Osteocyte (in vitro differentiated cells): ENCODE measurements around the gene PRKN. TPM values are rescaled to one million over a fixed set of nuclear protein-coding genes. Genes with fewer than 3 reads are reported as not detected.

ENCODE experiments used
- DNase-seq: peaks from one replicate; pipeline ENCODE4 v3.0.0; 2021; ENCODE audit warnings: mixed read lengths; ENCODE audit not compliant: unreplicated experiment; ENCODE audit errors: extremely low spot score
- H3K27ac Mint-ChIP-seq: one replicate; pipeline ENCODE4 v1.8.0; 2021; ENCODE audit warnings: mild to moderate bottlenecking, mixed read lengths; ENCODE audit not compliant: unreplicated experiment
- H3K27me3 Mint-ChIP-seq: one replicate; pipeline ENCODE4 v1.8.0; 2021; ENCODE audit warnings: mixed read lengths; ENCODE audit not compliant: unreplicated experiment
- H3K36me3 Mint-ChIP-seq: one replicate; pipeline ENCODE4 v1.8.0; 2021; ENCODE audit warnings: mixed read lengths; ENCODE audit not compliant: unreplicated experiment
- H3K4me1 Mint-ChIP-seq: one replicate; pipeline ENCODE4 v1.8.0; 2021; ENCODE audit warnings: mixed read lengths; ENCODE audit not compliant: unreplicated experiment
- H3K4me3 Mint-ChIP-seq: one replicate; pipeline ENCODE4 v1.8.0; 2021; ENCODE audit warnings: mild to moderate bottlenecking, moderate library complexity, mixed read lengths; ENCODE audit not compliant: unreplicated experiment
- H3K9me3 Mint-ChIP-seq: one replicate; pipeline ENCODE4 v1.8.0; 2021; ENCODE audit warnings: mixed read lengths; ENCODE audit not compliant: unreplicated experiment
- CTCF ChIP-seq: fragments of 200-600 bp; sonication (generic); IDR thresholded peaks from 2 replicates; pipeline ENCODE4 v1.5.0; 2021; ENCODE audit warnings: antibody characterized with exemption, mild to moderate bottlenecking, moderate library complexity
- total RNA-seq: library from RNA; stranded (reverse); gene quantifications from 2 replicates; pipeline ENCODE4 v1.2.1, GENCODE V29; 2021

PRKN gene
- total RNA-seq, 1 donor from 2014 or later = 13.4 TPM

GRCh38 chr6:162125659-162126058 lies 601.9 kb downstream of the PRKN start:
- Mint-ChIP-seq H3K36me3 (no peaks in the 10 kb centered on the region), H3K4me3 (no peak overlapping the region), H3K4me1 (peaks cover 24% of the 10 kb centered on the region), H3K27ac (no peak overlapping the region), H3K9me3 (peaks cover 7% of the 10 kb centered on the region), H3K27me3 (no peaks in the 10 kb centered on the region)
- TF ChIP-seq CTCF = no peak
- DNase-seq = no peak

GRCh38 chr6:162124710-162125435 lies 602.7 kb downstream of the PRKN start:
- no peaks in the 10 kb centered on the region for H3K36me3 Mint-ChIP-seq
- H3K27ac Mint-ChIP-seq = no peak overlapping the region
- H3K4me1 Mint-ChIP-seq = peaks cover 32% of the 10 kb centered on the region
- peaks cover 7% of the 10 kb centered on the region for H3K9me3 Mint-ChIP-seq
- H3K27me3 Mint-ChIP-seq = no peaks in the 10 kb centered on the region
- no peak overlapping the region for H3K4me3 Mint-ChIP-seq
- no peak for DNase-seq
- TF ChIP-seq CTCF = no peak

GRCh38 chr6:162123797-162124196 lies 603.8 kb downstream of the PRKN start:
- H3K4me1 Mint-ChIP-seq = peaks cover 42% of the 10 kb centered on the region
- no peak overlapping the region for H3K27ac Mint-ChIP-seq
- TF ChIP-seq CTCF = peak; percentile 45
- H3K4me3 Mint-ChIP-seq = no peak overlapping the region
- DNase-seq = no peak
- H3K9me3 Mint-ChIP-seq = peaks cover 7% of the 10 kb centered on the region
- H3K27me3 Mint-ChIP-seq = no peaks in the 10 kb centered on the region
- no peaks in the 10 kb centered on the region for H3K36me3 Mint-ChIP-seq

GRCh38 chr6:162119341-162119740 lies 608.2 kb downstream of the PRKN start:
- Mint-ChIP-seq H3K4me3 (peak overlapping the region; percentile 5), H3K4me1 (peaks cover 53% of the 10 kb centered on the region), H3K9me3 (no peaks in the 10 kb centered on the region), H3K36me3 (no peaks in the 10 kb centered on the region), H3K27me3 (no peaks in the 10 kb centered on the region), H3K27ac (peak overlapping the region; percentile 93)
- peak; percentile 37 for TF ChIP-seq CTCF
- no peak for DNase-seq

- Mint-ChIP-seq H3K4me1 (peaks cover 50% of the 10 kb centered on the region), H3K4me3 (no peak overlapping the region), H3K9me3 (no peaks in the 10 kb centered on the region), H3K36me3 (no peaks in the 10 kb centered on the region), H3K27me3 (no peaks in the 10 kb centered on the region), H3K27ac (peak overlapping the region; percentile 93)
- no peak for TF ChIP-seq CTCF
- no peak for DNase-seq
Observed at GRCh38 chr6:162118706-162119105, 608.9 kb downstream of the PRKN start.
